Endothelial cell (in vitro differentiated cells): Measurements from ENCODE around the gene WDR62. TPM values are rescaled to one million over a fixed set of nuclear protein-coding genes. Genes with fewer than 3 reads are reported as not detected.

ENCODE experiments used
- DNase-seq: peaks from one replicate; pipeline ENCODE4 v3.0.0; 2021; ENCODE audit warnings: low spot score
- H3K27ac Mint-ChIP-seq: one replicate; pipeline ENCODE4 v1.8.0; 2021; ENCODE audit warnings: mixed read lengths, inconsistent platforms; ENCODE audit not compliant: unreplicated experiment
- H3K27me3 Mint-ChIP-seq: one replicate; pipeline ENCODE4 v1.8.0; 2021; ENCODE audit warnings: mild to moderate bottlenecking, moderate library complexity, mixed read lengths, inconsistent platforms; ENCODE audit not compliant: unreplicated experiment
- H3K36me3 Mint-ChIP-seq: one replicate; pipeline ENCODE4 v1.8.0; 2021; ENCODE audit warnings: mild to moderate bottlenecking, low read depth, mixed read lengths, inconsistent platforms; ENCODE audit not compliant: unreplicated experiment
- H3K4me1 Mint-ChIP-seq: one replicate; pipeline ENCODE4 v1.8.0; 2021; ENCODE audit warnings: mild to moderate bottlenecking, mixed read lengths, inconsistent platforms; ENCODE audit not compliant: unreplicated experiment
- H3K4me3 Mint-ChIP-seq: one replicate; pipeline ENCODE4 v1.8.0; 2021; ENCODE audit warnings: mild to moderate bottlenecking, mixed read lengths, inconsistent platforms; ENCODE audit not compliant: unreplicated experiment
- H3K9me3 Mint-ChIP-seq: one replicate; pipeline ENCODE4 v1.8.0; 2021; ENCODE audit warnings: mixed read lengths, inconsistent platforms; ENCODE audit not compliant: unreplicated experiment
- CTCF ChIP-seq: fragments of 200-600 bp; sonication (generic); IDR thresholded peaks from one replicate; pipeline ENCODE4 v1.5.0; 2021; ENCODE audit warnings: antibody characterized with exemption; ENCODE audit not compliant: unreplicated experiment
- total RNA-seq: library from RNA; stranded (reverse); fragmentation: NEBNext Ultra II Directional; extraction: Animal tissue kit (Norgen Biotek cat#: 25700); gene quantifications from one replicate; pipeline ENCODE4 v1.2.1, GENCODE V29; 2021; ENCODE audit not compliant: unreplicated experiment

The WDR62 gene
- total RNA-seq, 1 donor from 2014 or later: 8.5 TPM

GRCh38 chr19:36142046-36142445 lies 87.3 kb downstream of the WDR62 start:
- H3K4me1 Mint-ChIP-seq: peaks cover 16% of the 10 kb centered on the region
- H3K36me3 Mint-ChIP-seq: peaks cover 44% of the 10 kb centered on the region
- peaks cover 10% of the 10 kb centered on the region for H3K27me3 Mint-ChIP-seq
- no peaks in the 10 kb centered on the region for H3K9me3 Mint-ChIP-seq
- H3K4me3 Mint-ChIP-seq: peak overlapping the region; percentile 99
- DNase-seq: no peak
- peak overlapping the region; percentile 87 for H3K27ac Mint-ChIP-seq
- TF ChIP-seq CTCF: no peak

GRCh38 chr19:36142496-36142895 lies 87.8 kb downstream of the WDR62 start:
- Mint-ChIP-seq H3K9me3 (no peaks in the 10 kb centered on the region), H3K27me3 (peaks cover 14% of the 10 kb centered on the region), H3K36me3 (peaks cover 46% of the 10 kb centered on the region), H3K4me1 (peaks cover 16% of the 10 kb centered on the region), H3K27ac (no peak overlapping the region), H3K4me3 (peak overlapping the region; percentile 82)
- no peak for TF ChIP-seq CTCF
- no peak for DNase-seq

GRCh38 chr19:36144624-36145023 lies 89.9 kb downstream of the WDR62 start:
- Mint-ChIP-seq H3K4me3 (no peak overlapping the region), H3K27me3 (peaks cover 18% of the 10 kb centered on the region), H3K36me3 (peaks cover 60% of the 10 kb centered on the region), H3K9me3 (no peaks in the 10 kb centered on the region), H3K4me1 (peaks cover 16% of the 10 kb centered on the region), H3K27ac (no peak overlapping the region)
- no peak for TF ChIP-seq CTCF
- DNase-seq: no peak

- Mint-ChIP-seq H3K4me1 (peaks cover 3% of the 10 kb centered on the region), H3K9me3 (no peaks in the 10 kb centered on the region), H3K36me3 (peaks cover 48% of the 10 kb centered on the region), H3K4me3 (peak overlapping the region; percentile 62), H3K27me3 (peaks cover 9% of the 10 kb centered on the region), H3K27ac (no peak overlapping the region)
- no peak for TF ChIP-seq CTCF
- no peak for DNase-seq
Observed at GRCh38 chr19:36149673-36150406, 95.1 kb downstream of the WDR62 start.

GRCh38 chr19:36150586-36150985 lies 95.9 kb downstream of the WDR62 start:
- Mint-ChIP-seq H3K4me1 (peaks cover 7% of the 10 kb centered on the region), H3K27ac (no peak overlapping the region), H3K27me3 (peaks cover 9% of the 10 kb centered on the region), H3K36me3 (peaks cover 47% of the 10 kb centered on the region), H3K9me3 (no peaks in the 10 kb centered on the region), H3K4me3 (no peak overlapping the region)
- no peak for DNase-seq
- TF ChIP-seq CTCF: no peak
